PFSK-1 (cell line): ENCODE data around the gene MLC1.

Source experiments
- FOXP2 ChIP-seq: optimal IDR thresholded peaks from 2 replicates; pipeline ENCODE3; 2011; ENCODE audit warnings: borderline replicate concordance, control low read depth, inconsistent platforms; ENCODE audit not compliant: insufficient read depth; ENCODE audit errors: extremely low read length, extremely low read depth
- POLR2AphosphoS5 ChIP-seq: IDR thresholded peaks from 2 replicates; pipeline ENCODE4 v1.6.1; 2012; ENCODE audit warnings: low read depth, mild to moderate bottlenecking, control low read depth, low read length, moderate library complexity
- REST ChIP-seq, 2 experiments: IDR thresholded peaks; 2 replicates each; pipeline versions ENCODE4 v1.6.1 to v1.8.0; 2011 to 2012; ENCODE audit warnings: low read depth in 2 of 2, low read length in 2 of 2, control low read depth in 1 of 2, inconsistent platforms in 1 of 2, mild to moderate bottlenecking in 1 of 2, moderate library complexity in 1 of 2; ENCODE audit not compliant: insufficient read depth in 1 of 2
- SIN3A ChIP-seq: IDR thresholded peaks from 2 replicates; pipeline ENCODE4 v1.6.1; 2012; ENCODE audit warnings: mild to moderate bottlenecking, low read length, moderate library complexity, borderline replicate concordance; ENCODE audit not compliant: insufficient read depth
- TAF1 ChIP-seq: IDR thresholded peaks from 2 replicates; pipeline ENCODE4 v1.6.1; 2012; ENCODE audit warnings: low read length, control low read depth, borderline replicate concordance; ENCODE audit not compliant: insufficient read depth

MLC1 gene

GRCh38 chr22:50125029-50125428, 39.8 kb upstream of the MLC1 start:
- TF ChIP-seq FOXP2 (no peak), SIN3A (no peak), REST (IDR thresholded peaks at IDR 0.05; ENCODE audit: insufficient read depth in 1 of 2, low read depth in 2 of 2, low read length in 2 of 2) (no peak), POLR2AphosphoS5 (no peak), TAF1 (no peak)

DNA sequence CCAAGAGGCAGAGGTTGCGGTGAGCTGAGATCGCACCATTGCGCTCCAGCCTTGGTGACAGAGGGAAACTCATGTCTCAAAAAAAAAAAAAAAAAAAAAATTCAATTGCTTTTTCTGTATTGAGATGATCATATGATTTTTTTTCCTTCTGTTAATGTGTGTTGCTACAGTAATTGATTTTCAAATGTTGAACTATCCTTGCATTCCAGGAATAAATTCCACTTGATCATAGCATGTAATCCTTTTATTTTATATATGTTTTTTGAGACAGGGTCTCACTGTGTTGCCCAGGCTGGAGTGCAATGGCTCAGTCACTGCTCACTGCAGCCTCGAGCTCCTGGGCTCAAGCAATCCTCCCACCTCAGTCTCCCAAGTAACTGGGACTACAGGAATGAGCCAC, 37.9 kb upstream of the MLC1 start:
- TF ChIP-seq SIN3A (no peak), TAF1 (no peak), POLR2AphosphoS5 (no peak), REST (IDR thresholded peaks at IDR 0.05; ENCODE audit: insufficient read depth in 1 of 2, low read depth in 2 of 2, low read length in 2 of 2) (no peak), FOXP2 (no peak)

DNA sequence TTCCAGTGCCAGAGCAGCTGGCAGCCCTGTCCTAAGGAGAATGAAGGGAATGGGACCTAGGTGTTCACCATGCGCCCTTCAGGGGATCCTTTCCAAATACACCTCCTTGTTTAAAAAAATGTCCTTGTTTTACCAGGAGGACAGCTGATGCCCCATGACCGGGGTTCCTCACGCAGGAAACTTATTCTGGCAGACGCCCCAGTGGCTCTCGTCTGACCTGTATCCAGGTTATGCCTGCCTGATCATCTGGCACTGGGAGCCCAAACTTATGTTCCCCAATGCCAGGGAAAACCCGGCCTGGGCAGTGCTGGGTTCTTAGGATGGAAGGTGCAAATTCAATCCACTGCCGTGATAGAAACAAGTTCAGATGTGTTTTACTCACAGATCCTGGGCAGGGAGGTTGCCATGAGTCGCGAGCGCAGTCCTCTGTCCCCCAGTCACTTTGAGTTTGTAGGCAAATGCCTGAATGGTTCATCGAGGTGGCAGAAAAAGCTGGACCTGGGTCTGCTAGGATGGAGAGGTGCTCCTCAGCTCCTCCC, 36.0 kb upstream of the MLC1 start:
- TF ChIP-seq SIN3A (no peak), FOXP2 (no peak), REST (IDR thresholded peaks at IDR 0.05; ENCODE audit: insufficient read depth in 1 of 2, low read depth in 2 of 2, low read length in 2 of 2) (no peak), TAF1 (no peak), POLR2AphosphoS5 (no peak)

DNA sequence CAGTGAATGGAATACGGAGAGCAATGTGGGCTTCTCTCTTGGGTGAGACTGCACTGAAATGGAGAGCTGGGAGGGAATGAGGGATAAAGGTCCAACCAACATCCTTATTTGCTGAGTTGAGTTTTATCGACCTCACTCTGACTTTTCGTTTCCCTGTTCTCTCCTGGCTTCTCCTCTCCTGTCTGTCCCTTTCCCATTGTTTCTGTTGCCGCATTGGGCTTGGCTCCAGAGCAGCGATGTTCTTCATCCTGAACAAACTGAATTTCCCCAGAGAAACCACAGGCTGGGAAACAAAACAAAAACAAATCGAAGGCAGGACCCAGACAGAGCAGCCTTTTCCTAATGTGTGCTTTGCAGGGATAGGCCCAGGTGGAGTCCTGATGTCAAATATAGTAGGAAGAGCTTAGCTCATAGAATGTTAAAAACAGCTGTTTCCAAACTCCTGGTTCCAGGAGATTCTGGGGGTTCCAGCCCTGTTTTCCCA, 34.6 kb upstream of the MLC1 start:
- TF ChIP-seq TAF1 (no peak), SIN3A (no peak), POLR2AphosphoS5 (no peak), REST (IDR thresholded peaks at IDR 0.05; ENCODE audit: insufficient read depth in 1 of 2, low read depth in 2 of 2, low read length in 2 of 2) (no peak), FOXP2 (no peak)
